ENCODE measurements around the gene SEMA5B.

Gene SEMA5B

DNA sequence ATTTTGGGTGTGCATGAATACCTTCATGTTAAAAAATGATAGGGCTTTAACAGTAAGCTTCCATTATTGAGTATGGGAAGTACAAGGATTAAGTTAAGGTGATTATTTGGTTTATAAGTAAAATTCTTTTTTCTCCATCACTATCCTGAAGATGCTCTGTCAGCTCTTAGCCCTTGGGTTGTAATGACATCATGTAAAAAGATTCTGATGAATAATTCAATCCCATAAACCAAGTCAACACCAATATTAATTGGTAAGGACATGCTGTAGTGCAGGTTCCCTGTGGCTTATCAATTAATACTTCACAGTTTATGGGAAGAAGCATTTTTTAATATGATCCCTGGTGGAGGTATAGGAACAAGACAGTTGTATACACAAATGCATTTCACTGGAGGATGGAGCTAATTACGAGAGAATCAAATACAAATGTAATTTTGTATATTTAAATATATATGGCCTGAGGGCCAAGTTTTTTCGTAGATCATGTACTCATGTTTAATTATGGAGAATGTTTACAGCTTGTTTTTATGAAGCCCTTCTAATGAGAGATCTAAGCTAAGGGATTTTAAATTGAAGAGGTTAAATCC, 145.1 kb downstream of the SEMA5B start:
- DNase-seq: no peak

DNA sequence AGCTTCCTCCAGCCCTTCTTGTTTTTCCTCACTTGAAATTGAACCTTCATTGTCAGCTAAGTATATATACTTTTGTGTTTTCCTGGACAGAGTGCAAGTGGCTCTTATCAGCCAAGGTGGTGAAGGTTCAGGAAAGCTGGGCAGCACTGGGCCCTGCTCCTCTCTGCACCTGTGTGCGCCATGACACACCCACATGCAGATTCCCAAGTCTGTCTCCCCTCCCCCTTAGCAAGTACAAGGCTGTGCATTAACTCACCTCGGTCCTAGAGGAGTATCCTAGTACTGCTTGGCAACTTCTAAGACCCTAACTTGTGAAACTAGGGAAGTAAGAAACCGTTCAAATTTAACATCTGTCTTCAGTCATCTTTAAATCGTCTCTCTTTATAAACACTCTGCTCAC, 146.9 kb downstream of the SEMA5B start:
- DNase-seq: no peak

DNA sequence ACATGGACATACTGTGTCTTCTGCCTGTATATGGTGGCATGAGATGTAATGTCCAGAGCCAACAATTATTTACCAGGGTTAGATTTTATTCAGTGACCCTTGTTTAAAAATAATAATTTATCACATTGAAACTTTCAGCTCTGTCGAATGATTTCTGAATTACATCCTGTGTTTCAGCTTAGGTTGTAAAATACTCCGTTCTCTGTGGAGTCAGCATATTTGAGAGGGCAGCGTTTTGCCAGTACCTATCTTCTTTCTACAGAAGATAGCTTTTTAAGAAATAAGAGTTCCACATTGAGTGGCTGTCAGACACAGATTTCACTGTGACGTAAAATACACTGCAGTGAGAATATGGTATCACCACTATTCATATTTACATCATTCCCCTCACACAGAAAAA, 147.4 kb downstream of the SEMA5B start:
- DNase-seq: no peak

DNA sequence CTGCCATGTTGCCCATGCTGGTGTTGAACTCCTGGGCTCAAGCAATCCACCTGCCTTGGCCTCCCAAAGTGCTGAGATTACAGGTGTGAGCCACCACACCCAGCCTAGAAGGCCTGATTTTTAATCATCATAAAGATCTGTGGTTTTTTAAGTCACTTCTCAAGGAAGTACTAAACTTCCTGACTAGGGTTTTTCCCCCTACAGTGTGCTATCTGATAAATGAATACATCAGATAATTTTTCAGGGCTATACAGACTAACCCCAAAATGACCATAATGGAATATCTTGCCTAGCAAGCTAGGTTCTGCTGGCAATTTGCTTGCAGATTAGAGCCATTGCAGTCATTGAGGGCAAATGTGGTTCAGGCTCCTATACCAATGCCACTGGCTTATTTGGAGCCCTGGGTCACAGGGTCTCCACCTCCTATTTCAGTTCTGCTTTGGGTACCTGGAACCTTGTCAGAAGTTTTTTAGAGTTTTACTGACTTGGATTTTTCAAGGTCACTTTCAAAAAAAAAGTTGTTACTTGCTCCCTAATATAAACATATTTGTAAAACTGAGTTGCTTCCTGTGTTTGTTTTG, 151.9 kb downstream of the SEMA5B start:
- DNase-seq: no peak

DNA sequence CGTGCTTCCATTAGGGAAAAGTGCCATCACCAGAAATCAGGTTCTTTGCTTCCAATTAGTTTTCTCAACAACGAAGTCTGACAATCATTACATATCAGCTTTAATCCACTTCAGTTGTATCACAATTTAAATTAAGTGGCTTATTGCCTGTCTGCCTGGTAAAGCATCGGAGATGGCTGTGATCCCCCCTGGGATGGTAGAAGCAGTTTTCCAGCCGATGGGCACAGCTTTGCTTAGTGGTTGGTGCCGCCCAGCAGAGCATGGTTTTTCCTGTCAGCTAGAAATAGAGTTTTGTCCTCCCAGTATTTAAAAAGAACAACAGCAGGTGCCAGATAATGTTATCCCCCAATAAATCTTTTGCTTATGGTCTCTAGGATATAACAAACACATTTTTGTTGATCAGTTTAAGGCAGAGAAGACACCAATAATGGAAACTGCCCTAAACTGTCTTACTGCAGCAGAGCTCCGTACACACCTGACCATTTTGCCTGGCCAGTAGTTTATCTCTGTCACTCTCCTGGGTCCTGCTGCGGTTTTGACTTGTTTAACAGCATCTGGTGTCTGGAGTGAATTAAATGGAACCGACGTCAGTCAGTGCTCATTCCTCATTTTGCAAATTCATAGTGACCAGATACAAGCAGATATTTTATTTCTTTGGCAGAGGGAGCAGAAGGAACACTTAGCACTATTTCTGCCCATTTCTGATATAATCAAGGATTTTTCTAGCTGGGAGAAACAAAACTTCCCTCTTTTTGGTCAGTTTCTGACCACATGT, 153.6 kb downstream of the SEMA5B start:
- no peak for DNase-seq

DNA sequence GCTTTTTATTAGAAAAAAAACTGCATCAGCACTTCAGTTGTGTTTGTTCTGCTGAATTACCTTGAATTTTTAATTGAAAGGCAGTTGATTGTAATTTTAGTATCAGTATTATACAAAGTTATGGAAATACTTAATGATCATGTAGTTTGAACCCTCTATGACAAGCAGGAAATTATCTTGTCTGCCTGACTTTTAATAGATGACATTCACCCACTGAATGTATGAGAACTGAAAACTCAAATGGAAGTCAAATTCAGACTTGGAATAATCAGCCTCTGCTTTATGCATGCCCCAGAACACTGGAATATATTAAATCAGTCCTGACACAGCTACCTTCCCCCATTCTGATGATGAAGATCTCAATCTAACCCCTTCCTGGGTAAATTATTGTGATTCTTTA, 159.2 kb downstream of the SEMA5B start:
- DNase-seq: no peak

DNA sequence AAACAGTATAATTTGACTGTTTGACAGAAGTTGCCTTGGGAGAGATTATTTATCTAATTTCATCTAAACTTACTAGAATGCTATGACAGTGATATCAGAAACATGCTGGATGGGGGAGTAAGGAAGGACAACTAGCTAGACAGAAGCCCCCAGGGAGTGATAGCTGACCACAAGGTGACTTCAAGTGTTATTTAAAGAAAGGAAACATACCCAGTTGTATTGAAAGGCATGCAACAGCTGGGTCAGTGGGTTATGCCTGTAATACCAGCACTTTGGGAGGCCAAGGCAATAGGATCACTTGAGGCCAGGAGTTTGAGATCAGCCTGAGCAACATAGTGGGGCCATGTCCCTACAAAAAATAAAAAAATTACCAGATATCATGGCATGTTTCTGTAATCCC, 163.1 kb downstream of the SEMA5B start:
- DNase-seq: no peak

DNA sequence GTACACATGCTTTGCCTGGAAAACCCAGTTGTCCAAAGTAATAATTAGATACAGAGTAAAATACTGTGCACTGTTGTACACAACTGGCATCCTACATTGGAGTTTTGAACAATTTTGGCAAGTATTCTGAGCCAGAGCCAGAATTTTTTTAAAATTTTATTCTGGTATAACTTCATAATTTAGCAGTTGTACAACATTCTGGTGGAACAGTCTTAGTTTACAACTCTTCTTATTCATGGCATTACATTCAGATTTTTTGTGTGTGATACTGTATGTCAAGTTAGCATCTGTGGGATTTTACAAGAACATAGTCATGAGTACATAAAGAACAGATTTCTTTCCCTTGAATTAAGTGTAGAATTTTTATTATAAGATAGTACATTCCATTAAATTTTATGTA, 165.2 kb downstream of the SEMA5B start:
- DNase-seq: no peak
